Lung (tissue), 12 donors: ENCODE results near the gene CCDC9B. TPM values are rescaled to one million over a fixed set of nuclear protein-coding genes. Genes with fewer than 3 reads are reported as not detected.

Source experiments
- ATAC-seq: fragments of 200-7000 bp; cut with Tn5 transposase; one replicate; pipeline ENCODE4 v1.9.1; 2020; ENCODE audit warnings: moderate number of reproducible peaks; ENCODE audit not compliant: insufficient read depth, low FRiP score
- DNase-seq, 3 donors: peaks; one replicate each; pipeline ENCODE4 v3.0.0-alpha.2; 2013 to 2017
- H3K27ac ChIP-seq, 2 donors: one replicate each; pipeline ENCODE4 v1.5.1; 2013; ENCODE audit warnings: mild to moderate bottlenecking in 2 of 2, moderate library complexity in 2 of 2, control low read depth in 1 of 2, inconsistent platforms in 1 of 2, low read depth in 1 of 2, low read length in 1 of 2
- H3K27me3 ChIP-seq, 3 donors: one replicate each; pipeline ENCODE4 v1.5.1; 2013; ENCODE audit warnings: low read length in 2 of 3; ENCODE audit not compliant: control insufficient read depth in 3 of 3, insufficient read depth in 3 of 3
- H3K36me3 ChIP-seq, 4 donors: one replicate each; pipeline ENCODE4 v1.5.1; 2013; ENCODE audit warnings: low read length in 4 of 4, mild to moderate bottlenecking in 1 of 4, moderate library complexity in 1 of 4; ENCODE audit not compliant: control insufficient read depth in 4 of 4, insufficient read depth in 4 of 4
- H3K4me1 ChIP-seq, 5 donors: one replicate each; pipeline ENCODE4 v1.5.1; 2013; ENCODE audit warnings: low read length in 5 of 5, mild to moderate bottlenecking in 2 of 5, moderate library complexity in 1 of 5; ENCODE audit not compliant: control insufficient read depth in 5 of 5, insufficient read depth in 5 of 5
- H3K4me3 ChIP-seq: one replicate; pipeline ENCODE4 v1.5.1; 2013; ENCODE audit warnings: mild to moderate bottlenecking, control low read depth, moderate library complexity
- H3K9ac ChIP-seq, 2 donors: one replicate each; pipeline ENCODE4 v1.5.1; 2013; ENCODE audit warnings: low read length in 2 of 2, control low read depth in 1 of 2; ENCODE audit not compliant: insufficient read depth in 1 of 2
- H3K9me3 ChIP-seq, 4 donors: one replicate each; pipeline ENCODE4 v1.5.1; 2013; ENCODE audit warnings: low read length in 3 of 4, mild to moderate bottlenecking in 1 of 4, moderate library complexity in 1 of 4; ENCODE audit not compliant: control insufficient read depth in 4 of 4, insufficient read depth in 3 of 4
- WGBS, 2 donors: extraction: QIAGEN DNeasy Blood & Tissue Kit; methylation state at CpG; one replicate each; pipeline ENCODE4 v1.1.7; 2013; 5-methylcytosine and 5-hydroxymethylcytosine counted together
- polyA plus RNA-seq, 2 donors: library from polyadenylated mRNA; stranded (reverse); fragments of 200-250 nt; gene quantifications; one replicate each; pipeline ENCODE4 v1.2.1, GENCODE V29; 2013
- total RNA-seq, 2 donors: library from RNA; depleted of rRNA in 1 of 2; stranded (reverse); fragments of >200 nt in 1 of 2; gene quantifications; one replicate each; pipeline ENCODE4 v1.2.1, GENCODE V29; 2014 to 2021
- TF ChIP-seq, protein P1 (sequence below): IDR thresholded peaks from 2 replicates; pipeline ENCODE4 v1.5.1; 2012; ENCODE audit warnings: mild to moderate bottlenecking; ENCODE audit errors: control extremely low read depth, extremely low read depth
- donor health status: control.
- donor health status: control.
- donor health status: Bipolar disorder and iron deficiency.
- donor health status: healthy.
- donor health status: DM: yes; HTN: yes; CAD: no.

CCDC9B gene
- total and polyA plus RNA-seq, 4 donors = 4.4 to 42.1 (median 14.9) TPM

DNA sequence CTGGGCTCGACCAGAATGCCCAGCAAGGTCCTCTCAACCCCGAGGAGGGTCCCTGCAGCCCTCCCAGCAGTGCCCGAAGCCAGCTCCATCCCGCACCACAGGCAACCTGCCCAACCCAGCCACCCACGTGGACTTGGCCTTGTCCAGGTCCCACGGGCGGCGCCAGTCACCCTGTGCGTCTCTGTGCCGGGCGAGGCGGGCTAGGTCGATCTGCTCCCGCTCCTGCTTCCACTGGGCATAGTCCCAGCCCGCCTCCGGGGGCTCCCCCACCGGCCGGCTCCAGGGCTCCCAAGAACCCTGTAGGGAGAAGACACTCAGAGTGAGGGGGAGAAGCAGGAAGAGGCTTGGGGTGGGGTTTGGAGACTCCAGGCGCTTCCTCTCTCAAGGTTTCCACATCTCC lies 3.1 kb downstream of the CCDC9B start:
- no peak overlapping the region for H3K9ac ChIP-seq
- TF ChIP-seq, protein P1, sequence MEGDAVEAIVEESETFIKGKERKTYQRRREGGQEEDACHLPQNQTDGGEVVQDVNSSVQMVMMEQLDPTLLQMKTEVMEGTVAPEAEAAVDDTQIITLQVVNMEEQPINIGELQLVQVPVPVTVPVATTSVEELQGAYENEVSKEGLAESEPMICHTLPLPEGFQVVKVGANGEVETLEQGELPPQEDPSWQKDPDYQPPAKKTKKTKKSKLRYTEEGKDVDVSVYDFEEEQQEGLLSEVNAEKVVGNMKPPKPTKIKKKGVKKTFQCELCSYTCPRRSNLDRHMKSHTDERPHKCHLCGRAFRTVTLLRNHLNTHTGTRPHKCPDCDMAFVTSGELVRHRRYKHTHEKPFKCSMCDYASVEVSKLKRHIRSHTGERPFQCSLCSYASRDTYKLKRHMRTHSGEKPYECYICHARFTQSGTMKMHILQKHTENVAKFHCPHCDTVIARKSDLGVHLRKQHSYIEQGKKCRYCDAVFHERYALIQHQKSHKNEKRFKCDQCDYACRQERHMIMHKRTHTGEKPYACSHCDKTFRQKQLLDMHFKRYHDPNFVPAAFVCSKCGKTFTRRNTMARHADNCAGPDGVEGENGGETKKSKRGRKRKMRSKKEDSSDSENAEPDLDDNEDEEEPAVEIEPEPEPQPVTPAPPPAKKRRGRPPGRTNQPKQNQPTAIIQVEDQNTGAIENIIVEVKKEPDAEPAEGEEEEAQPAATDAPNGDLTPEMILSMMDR = no peak
- no peak for ATAC-seq
- no peak for DNase-seq
- H3K4me1 ChIP-seq = peaks cover 5 to 69% (median 49%) of the 10 kb centered on the region in 5 donors
- no peaks in the 10 kb centered on the region for H3K27me3 ChIP-seq
- no peak overlapping the region for H3K4me3 ChIP-seq
- H3K27ac ChIP-seq = peak overlapping the region in 1 of 2 donors; percentile 37
- H3K9me3 ChIP-seq = no peaks in the 10 kb centered on the region
- 64 to 73% methylated on average over 19 of the region's 19 CpGs for WGBS, 2 donors
- H3K36me3 ChIP-seq = peaks cover 0 to 18% (median 0%) of the 10 kb centered on the region in 4 donors

DNA sequence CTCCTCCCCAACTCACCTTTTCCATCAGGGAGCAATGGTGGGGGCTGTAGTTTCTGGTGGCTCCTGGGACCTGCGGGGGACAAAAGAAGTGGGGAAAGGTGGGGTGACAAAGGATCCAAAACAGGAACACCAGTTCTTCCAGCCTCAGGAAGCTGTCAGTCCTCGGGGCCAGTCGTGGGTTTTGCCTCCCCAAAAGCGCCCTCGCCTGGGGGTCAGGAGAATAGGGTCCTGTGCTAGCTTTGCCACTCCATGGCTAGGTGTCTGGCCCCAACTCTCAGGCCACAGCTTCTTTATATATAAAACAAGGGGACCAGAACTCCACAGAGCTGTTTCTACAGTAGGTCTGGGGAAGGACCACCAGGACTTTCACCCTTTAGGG lies 4.0 kb downstream of the CCDC9B start:
- Histone ChIP-seq H3K36me3 (peaks cover 0 to 18% (median 0%) of the 10 kb centered on the region in 4 donors), H3K27me3 (no peaks in the 10 kb centered on the region), H3K4me1 (peaks cover 5 to 69% (median 49%) of the 10 kb centered on the region in 5 donors), H3K27ac (peak overlapping the region in 1 of 2 donors; percentile 11), H3K9me3 (no peaks in the 10 kb centered on the region), H3K4me3 (no peak overlapping the region), H3K9ac (no peak overlapping the region)
- TF ChIP-seq, protein P1 = no peak
- WGBS, 2 donors = 46 to 54% methylated on average over 5 of the region's 5 CpGs
- ATAC-seq (no peak), DNase-seq (no peak)

DNA sequence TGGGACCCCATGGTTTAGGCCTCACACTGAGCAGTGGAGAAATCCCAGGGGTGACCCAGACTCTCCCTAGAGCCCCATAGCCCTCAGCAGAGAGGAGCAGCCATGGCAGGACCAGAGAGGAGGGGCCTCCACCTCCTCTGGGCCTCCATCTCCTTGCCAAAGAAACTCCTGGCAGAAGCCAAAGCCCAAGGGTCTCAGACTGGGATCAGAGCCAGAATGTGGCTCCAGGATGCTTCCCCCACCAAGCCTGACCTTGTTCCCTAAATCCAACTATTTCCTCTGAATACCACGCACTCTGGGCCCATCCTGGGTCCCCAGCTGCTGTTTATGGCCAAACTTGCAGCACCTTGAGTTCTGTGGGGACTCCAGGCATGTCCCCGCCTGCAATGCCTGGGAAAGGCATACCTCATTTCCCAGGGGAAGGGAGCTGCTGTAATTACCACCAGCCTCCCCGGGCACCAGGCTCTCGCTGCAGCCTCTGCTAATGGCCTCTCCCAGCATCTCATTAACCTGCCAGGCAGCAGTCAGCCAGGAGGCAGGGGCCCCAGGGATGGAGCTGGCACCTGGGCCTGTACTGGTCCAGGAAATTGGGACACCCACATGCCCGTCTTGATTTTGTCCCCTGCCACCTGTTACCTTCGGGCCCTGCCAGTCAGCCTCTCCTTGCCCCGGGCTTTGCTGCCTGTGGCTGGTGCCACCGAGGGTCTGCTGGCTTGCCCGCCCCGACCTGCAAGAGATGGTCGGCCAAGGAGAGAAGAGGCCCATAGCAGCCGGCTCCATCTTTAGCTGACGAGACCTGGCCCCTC lies 4.6 kb downstream of the CCDC9B start:
- no peak for DNase-seq

More for the DNA sequence above, 4.6 kb downstream of the CCDC9B start:
- H3K9me3 ChIP-seq = no peaks in the 10 kb centered on the region
- no peak overlapping the region for H3K9ac ChIP-seq
- no peak overlapping the region for H3K4me3 ChIP-seq
- no peak for ATAC-seq
- TF ChIP-seq, protein P1 = no peak
- H3K27me3 ChIP-seq = no peaks in the 10 kb centered on the region
- H3K36me3 ChIP-seq = peaks cover 0 to 18% (median 0%) of the 10 kb centered on the region in 4 donors
- peaks cover 8 to 65% (median 43%) of the 10 kb centered on the region in 5 donors for H3K4me1 ChIP-seq
- peak overlapping the region in 1 of 2 donors; percentile 95 for H3K27ac ChIP-seq
- WGBS, 2 donors = 71 to 82% methylated on average over 12 to 13 of the region's 13 CpGs
